B cell (primary cell): ENCODE results near the gene ANKRD52. TPM values are rescaled to one million over a fixed set of nuclear protein-coding genes. Genes with fewer than 3 reads are reported as not detected.

Source experiments
- ATAC-seq: fragments of 200-7000 bp; cut with Tn5 transposase; one replicate; pipeline ENCODE4 v1.10.0; 2021; ENCODE audit warnings: low read depth, mild to moderate bottlenecking, moderate number of reproducible peaks, moderate library complexity
- CTCF ChIA-PET: fragments of 350-600 bp; sonication (Branson Sonifier 250); formaldehyde crosslinking; loops from one replicate; lab custom pipeline; 2021; ENCODE audit warnings: antibody characterized with exemption, inconsistent platforms; lab: Charles Lee
- POLR2A ChIA-PET: fragments of 350-600 bp; sonication (Branson Sonifier 250); formaldehyde crosslinking; loops from one replicate; lab custom pipeline; 2021; ENCODE audit warnings: antibody characterized with exemption; lab: Charles Lee
- DNase-seq: peaks from one replicate; pipeline ENCODE4 v3.0.0; 2013
- H2AFZ ChIP-seq: 2 replicates; pipeline ENCODE4 v1.6.1; 2012; ENCODE audit warnings: mild to moderate bottlenecking, low read depth, low read length; ENCODE audit not compliant: insufficient read depth, poor library complexity, severe bottlenecking
- H3K27ac ChIP-seq, 2 donors: 1 replicate in 1 of 2; 2 replicates in 1 of 2; pipeline ENCODE4 v1.5.1; 2012 to 2013; ENCODE audit warnings: low read length in 2 of 2, mild to moderate bottlenecking in 2 of 2, moderate library complexity in 1 of 2
- H3K27me3 ChIP-seq, 4 experiments: fragments of 200-600 bp in 1 of 4; sonication (generic) in 1 of 4; replicated peaks in 1 of 4; 1 replicate in 2 of 4; 2 replicates in 2 of 4; pipeline versions ENCODE4 v1.6.1 to v1.7.0; 2013 to 2016; ENCODE audit warnings: low read length in 3 of 4, mild to moderate bottlenecking in 2 of 4, mixed read lengths in 1 of 4, moderate library complexity in 1 of 4; ENCODE audit not compliant: insufficient read depth in 4 of 4, control insufficient read depth in 3 of 4; ENCODE audit errors: control extremely low read depth in 1 of 4
- H3K36me3 ChIP-seq, 2 experiments: replicated peaks in 1 of 2; 1 replicate in 1 of 2; 2 replicates in 1 of 2; pipeline versions ENCODE4 v1.6.1 to v1.7.1; 2013; ENCODE audit warnings: low read length in 1 of 2; ENCODE audit not compliant: insufficient read depth in 2 of 2, control insufficient read depth in 1 of 2; ENCODE audit errors: control extremely low read depth in 1 of 2, extremely low read depth in 1 of 2
- H3K4me1 ChIP-seq, 2 donors: fragments of 200-600 bp in 1 of 2; sonication (generic) in 1 of 2; 1 replicate in 1 of 2; 2 replicates in 1 of 2; pipeline versions ENCODE4 v1.5.1 to v1.6.1; 2013 to 2017; ENCODE audit warnings: low read length in 2 of 2; ENCODE audit not compliant: control insufficient read depth in 2 of 2, insufficient read depth in 2 of 2
- H3K4me2 ChIP-seq: replicated peaks from 2 replicates; pipeline ENCODE3; 2012; ENCODE audit warnings: mild to moderate bottlenecking, low read depth, low read length; ENCODE audit not compliant: poor library complexity, severe bottlenecking
- H3K4me3 ChIP-seq, 5 experiments: fragments of 200-600 bp in 1 of 5; sonication (generic) in 1 of 5; 1 replicate in 3 of 5; 2 replicates in 2 of 5; pipeline versions ENCODE4 v1.5.1 to v1.7.0; 2011 to 2016; ENCODE audit warnings: low read length in 4 of 5, mild to moderate bottlenecking in 4 of 5, low read depth in 2 of 5, control low read depth in 1 of 5, moderate library complexity in 1 of 5; ENCODE audit not compliant: insufficient read depth in 1 of 5; ENCODE audit errors: control extremely low read depth in 1 of 5, extremely low read depth in 1 of 5
- H3K79me2 ChIP-seq: fragments of 200-600 bp; sonication (generic); one replicate; pipeline ENCODE4 v1.6.0; 2016; ENCODE audit warnings: low read length; ENCODE audit not compliant: control insufficient read depth, insufficient read depth
- H3K9ac ChIP-seq: fragments of 200-600 bp; sonication (generic); 2 replicates; pipeline ENCODE4 v1.6.1; 2017; ENCODE audit warnings: mild to moderate bottlenecking, low read length, moderate library complexity
- H3K9me3 ChIP-seq, 3 donors: one replicate each; pipeline versions ENCODE4 v1.6.1 to v1.7.1; 2013; ENCODE audit warnings: low read length in 2 of 3; ENCODE audit not compliant: control insufficient read depth in 2 of 3, insufficient read depth in 1 of 3; ENCODE audit errors: control extremely low read depth in 1 of 3
- H4K20me1 ChIP-seq: 2 replicates; pipeline ENCODE4 v1.6.0; 2012; ENCODE audit warnings: mild to moderate bottlenecking, low read length; ENCODE audit not compliant: insufficient read depth, control insufficient read depth, poor library complexity, severe bottlenecking
- H3K27ac Mint-ChIP-seq: one replicate; pipeline ENCODE4 v1.8.0; 2021; ENCODE audit warnings: mixed read lengths
- H3K27me3 Mint-ChIP-seq: one replicate; pipeline ENCODE4 v1.8.0; 2021; ENCODE audit warnings: mixed read lengths
- H3K4me1 Mint-ChIP-seq: one replicate; pipeline ENCODE4 v1.8.0; 2021; ENCODE audit warnings: mixed read lengths
- H3K4me3 Mint-ChIP-seq: one replicate; pipeline ENCODE4 v1.8.0; 2021; ENCODE audit warnings: mixed read lengths
- H3K9me3 Mint-ChIP-seq: one replicate; pipeline ENCODE4 v1.8.0; 2022; ENCODE audit warnings: mixed read lengths; ENCODE audit not compliant: insufficient read depth
- EZH2 ChIP-seq: IDR thresholded peaks from 2 replicates; pipeline ENCODE4 v1.6.1; 2012; ENCODE audit warnings: borderline replicate concordance, low read depth, mild to moderate bottlenecking, moderate library complexity, low read length; ENCODE audit not compliant: insufficient read depth, poor library complexity, severe bottlenecking
- WGBS: methylation state at CpG from one replicate; pipeline ENCODE4 v1.1.5; 2013; ENCODE audit warnings: missing lambda C conversion rate; ENCODE audit not compliant: insufficient coverage; 5-methylcytosine and 5-hydroxymethylcytosine counted together
- intact Hi-C: fragments of 100-400 bp; cut with micrococcal nuclease; formaldehyde crosslinking; loops from one replicate; pipeline ENCODE4 v1.10.0; 2022
- polyA plus RNA-seq: library from polyadenylated mRNA; depleted of rRNA; stranded (reverse); fragments of >200 nt; gene quantifications from 2 replicates; pipeline ENCODE4 v1.2.3, GENCODE V29; 2012
- total RNA-seq, 2 donors: library from RNA; stranded (reverse); fragments of 120-200 nt in 1 of 2; gene quantifications; 1 replicate in 1 of 2; 2 replicates in 1 of 2; pipeline versions ENCODE4 v1.2.3 to v1.2.4, GENCODE V29; 2013 to 2022
- TF ChIP-seq, protein P1 (sequence below): fragments of 200-600 bp; IDR thresholded peaks from one replicate; pipeline ENCODE4 v1.8.0; 2022; ENCODE audit warnings: antibody characterized with exemption, mild to moderate bottlenecking

ANKRD52 gene
- total and polyA plus RNA-seq, 2 donors (not counting 1 experiment from before 2014, with no cell fraction given), result 17.9 to 46.5 TPM

- ChIA-PET POLR2A (no interaction called here), CTCF (interaction anchor here (1.0 to 1.8 kb wide), 3 partner anchors 159 to 187 kb away, joined by 3 to 6 read pairs (median 5); partner anchors contain the start of gene ZC3H10)
- Mint-ChIP-seq H3K27me3 (no peaks in the 10 kb centered on the region), H3K4me1 (peaks cover 22% of the 10 kb centered on the region), H3K27ac (no peak overlapping the region), H3K4me3 (no peak overlapping the region), H3K9me3 (no peaks in the 10 kb centered on the region)
- TF ChIP-seq EZH2, result no peak
- TF ChIP-seq, protein P1, sequence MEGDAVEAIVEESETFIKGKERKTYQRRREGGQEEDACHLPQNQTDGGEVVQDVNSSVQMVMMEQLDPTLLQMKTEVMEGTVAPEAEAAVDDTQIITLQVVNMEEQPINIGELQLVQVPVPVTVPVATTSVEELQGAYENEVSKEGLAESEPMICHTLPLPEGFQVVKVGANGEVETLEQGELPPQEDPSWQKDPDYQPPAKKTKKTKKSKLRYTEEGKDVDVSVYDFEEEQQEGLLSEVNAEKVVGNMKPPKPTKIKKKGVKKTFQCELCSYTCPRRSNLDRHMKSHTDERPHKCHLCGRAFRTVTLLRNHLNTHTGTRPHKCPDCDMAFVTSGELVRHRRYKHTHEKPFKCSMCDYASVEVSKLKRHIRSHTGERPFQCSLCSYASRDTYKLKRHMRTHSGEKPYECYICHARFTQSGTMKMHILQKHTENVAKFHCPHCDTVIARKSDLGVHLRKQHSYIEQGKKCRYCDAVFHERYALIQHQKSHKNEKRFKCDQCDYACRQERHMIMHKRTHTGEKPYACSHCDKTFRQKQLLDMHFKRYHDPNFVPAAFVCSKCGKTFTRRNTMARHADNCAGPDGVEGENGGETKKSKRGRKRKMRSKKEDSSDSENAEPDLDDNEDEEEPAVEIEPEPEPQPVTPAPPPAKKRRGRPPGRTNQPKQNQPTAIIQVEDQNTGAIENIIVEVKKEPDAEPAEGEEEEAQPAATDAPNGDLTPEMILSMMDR, result no peak
- H3K4me2 ChIP-seq, result no peak overlapping the region
- H4K20me1 ChIP-seq, result no peaks in the 10 kb centered on the region
- no peak overlapping the region for H3K9ac ChIP-seq
- no peak overlapping the region for H3K4me3 ChIP-seq
- no peaks in the 10 kb centered on the region for H3K9me3 ChIP-seq
- no peak overlapping the region for H3K27ac ChIP-seq
- DNase-seq (no peak), ATAC-seq (no peak)
- peaks cover 19 to 22% of the 10 kb centered on the region in 2 donors for H3K4me1 ChIP-seq
- intact Hi-C loops, result no loop called here
- H3K79me2 ChIP-seq, result peaks cover 27% of the 10 kb centered on the region
- H3K36me3 ChIP-seq, result peaks cover 6 to 26% of the 10 kb centered on the region in 2 experiments
- H2AFZ ChIP-seq, result no peak overlapping the region
- WGBS, result no CpG with 5 or more reads among the region's 8 CpGs
- H3K27me3 ChIP-seq, result no peaks in the 10 kb centered on the region
Measured at GRCh38 chr12:56304872-56305590, 46.8 kb upstream of the ANKRD52 start.

GRCh38 chr12:56304276-56304675, 46.1 kb upstream of the ANKRD52 start:
- Mint-ChIP-seq H3K27ac (no peak overlapping the region), H3K9me3 (no peaks in the 10 kb centered on the region), H3K27me3 (no peaks in the 10 kb centered on the region), H3K4me1 (peaks cover 27% of the 10 kb centered on the region), H3K4me3 (no peak overlapping the region)
- H3K4me3 ChIP-seq, result no peak overlapping the region
- POLR2A ChIA-PET, result interaction anchor here (0.5 kb wide), 1 partner anchor 382 kb away, joined by 10 read pairs; no protein-coding TSS in a partner anchor
- peaks cover 4 to 20% of the 10 kb centered on the region in 2 experiments for H3K36me3 ChIP-seq
- H3K4me2 ChIP-seq, result no peak overlapping the region
- H3K79me2 ChIP-seq, result peaks cover 30% of the 10 kb centered on the region
- WGBS, result no CpG with 5 or more reads among the region's 3 CpGs
- no peak overlapping the region for H2AFZ ChIP-seq
- no peak for TF ChIP-seq EZH2
- TF ChIP-seq, protein P1, result no peak
- CTCF ChIA-PET, result interaction anchor here (1.0 to 1.8 kb wide), 2 partner anchors 167 to 186 kb away, joined by 3 to 5 read pairs; partner anchors contain the start of gene ZC3H10
- peaks cover 6% of the 10 kb centered on the region for H4K20me1 ChIP-seq
- H3K27ac ChIP-seq, result no peak overlapping the region
- H3K9me3 ChIP-seq, result no peaks in the 10 kb centered on the region
- intact Hi-C loops, result no loop called here
- no peak overlapping the region for H3K9ac ChIP-seq
- DNase-seq (no peak), ATAC-seq (no peak)
- no peaks in the 10 kb centered on the region for H3K27me3 ChIP-seq
- H3K4me1 ChIP-seq, result peaks cover 19 to 27% of the 10 kb centered on the region in 2 donors
